CD14-positive monocyte (primary cell): ENCODE results near the gene ZNF384. TPM values are rescaled to one million over a fixed set of nuclear protein-coding genes. Genes with fewer than 3 reads are reported as not detected.

Source experiments
- DNase-seq, 3 donors: peaks; one replicate each; pipeline ENCODE4 v3.0.0-alpha.2; 2011 to 2022
- H2AFZ ChIP-seq: 2 replicates; pipeline ENCODE4 v1.6.0; 2012; ENCODE audit warnings: mild to moderate bottlenecking, low read depth, low read length, inconsistent platforms; ENCODE audit not compliant: insufficient read depth, poor library complexity, severe bottlenecking
- H3K27ac ChIP-seq, 2 donors: 1 replicate in 1 of 2; 2 replicates in 1 of 2; pipeline ENCODE4 v1.5.1; 2012 to 2013; ENCODE audit warnings: low read length in 2 of 2, control low read depth in 1 of 2, inconsistent platforms in 1 of 2, low read depth in 1 of 2, mild to moderate bottlenecking in 1 of 2
- H3K27me3 ChIP-seq, 2 donors: one replicate each; pipeline versions ENCODE4 v1.6.0 to v1.6.1; 2011 to 2013; ENCODE audit warnings: low read length in 2 of 2; ENCODE audit not compliant: control insufficient read depth in 2 of 2, insufficient read depth in 2 of 2
- H3K36me3 ChIP-seq, 2 donors: replicated peaks in 1 of 2; 1 replicate in 1 of 2; 2 replicates in 1 of 2; pipeline versions ENCODE4 v1.5.1 to v1.6.1; 2012 to 2013; ENCODE audit warnings: low read length in 2 of 2, control low read depth in 1 of 2, inconsistent platforms in 1 of 2, mild to moderate bottlenecking in 1 of 2; ENCODE audit not compliant: insufficient read depth in 2 of 2, control insufficient read depth in 1 of 2
- H3K4me1 ChIP-seq, 2 donors: 1 replicate in 1 of 2; 2 replicates in 1 of 2; pipeline versions ENCODE4 v1.5.1 to v1.6.1; 2012 to 2013; ENCODE audit warnings: low read length in 2 of 2, control low read depth in 1 of 2, inconsistent platforms in 1 of 2, mild to moderate bottlenecking in 1 of 2, moderate library complexity in 1 of 2; ENCODE audit not compliant: insufficient read depth in 2 of 2, control insufficient read depth in 1 of 2
- H3K4me2 ChIP-seq: replicated peaks from 2 replicates; pipeline ENCODE3; 2012; ENCODE audit warnings: low read length, moderate library complexity, mild to moderate bottlenecking; ENCODE audit not compliant: poor library complexity, severe bottlenecking; ENCODE audit errors: extremely low read depth
- H3K4me3 ChIP-seq, 3 experiments: fragments of 200-600 bp in 1 of 3; sonication (generic) in 1 of 3; replicated peaks in 1 of 3; 1 replicate in 2 of 3; 2 replicates in 1 of 3; pipeline ENCODE4 v1.5.1; 2011 to 2013; ENCODE audit warnings: low read length in 3 of 3, mild to moderate bottlenecking in 3 of 3, control low read depth in 2 of 3, low read depth in 2 of 3, inconsistent platforms in 1 of 3, moderate library complexity in 1 of 3
- H3K79me2 ChIP-seq: 2 replicates; pipeline ENCODE4 v1.6.0; 2012; ENCODE audit warnings: mild to moderate bottlenecking, control low read depth, inconsistent platforms, low read length, moderate library complexity; ENCODE audit not compliant: insufficient read depth
- H3K9ac ChIP-seq: 2 replicates; pipeline ENCODE4 v1.6.0; 2017; ENCODE audit warnings: low read length, mild to moderate bottlenecking; ENCODE audit not compliant: insufficient read depth, poor library complexity, severe bottlenecking
- H3K9me3 ChIP-seq, 2 donors: replicated peaks in 1 of 2; 1 replicate in 1 of 2; 2 replicates in 1 of 2; pipeline versions ENCODE4 v1.5.1 to v1.6.1; 2012 to 2013; ENCODE audit warnings: low read length in 2 of 2, control low read depth in 1 of 2; ENCODE audit not compliant: control insufficient read depth in 1 of 2, insufficient read depth in 1 of 2
- H4K20me1 ChIP-seq: 2 replicates; pipeline ENCODE4 v1.6.0; 2012; ENCODE audit warnings: mild to moderate bottlenecking, low read length, control low read depth, moderate library complexity; ENCODE audit not compliant: insufficient read depth
- H3K27ac Mint-ChIP-seq, 7 donors: one replicate each; pipeline ENCODE4 v1.8.0; 2020; ENCODE audit warnings: mild to moderate bottlenecking in 7 of 7, mixed read lengths in 7 of 7, moderate library complexity in 6 of 7, inconsistent platforms in 2 of 7
- H3K27me3 Mint-ChIP-seq, 3 donors: one replicate each; pipeline ENCODE4 v1.8.0; 2021 to 2022; ENCODE audit warnings: low read depth in 3 of 3, mild to moderate bottlenecking in 3 of 3, mixed read lengths in 3 of 3, moderate library complexity in 3 of 3, inconsistent platforms in 1 of 3
- H3K36me3 Mint-ChIP-seq, 2 donors: one replicate each; pipeline ENCODE4 v1.8.0; 2020; ENCODE audit warnings: mixed read lengths in 2 of 2, inconsistent platforms in 1 of 2, mild to moderate bottlenecking in 1 of 2
- H3K4me1 Mint-ChIP-seq: one replicate; pipeline ENCODE4 v1.8.0; 2020; ENCODE audit warnings: mild to moderate bottlenecking, mixed read lengths
- H3K4me3 Mint-ChIP-seq, 2 donors: one replicate each; pipeline ENCODE4 v1.8.0; 2020; ENCODE audit warnings: mild to moderate bottlenecking in 2 of 2, mixed read lengths in 2 of 2, moderate library complexity in 1 of 2
- H3K9me3 Mint-ChIP-seq, 7 donors: one replicate each; pipeline ENCODE4 v1.8.0; 2020 to 2022; ENCODE audit warnings: mixed read lengths in 7 of 7, mild to moderate bottlenecking in 6 of 7, moderate library complexity in 6 of 7, inconsistent platforms in 2 of 7
- CTCF ChIP-seq: fragments of 200-600 bp; IDR thresholded peaks from one replicate; pipeline ENCODE4 v1.8.0; 2022; ENCODE audit warnings: antibody characterized with exemption, mild to moderate bottlenecking
- WGBS: methylation state at CpG from one replicate; pipeline ENCODE4 v1.1.5; 2013; ENCODE audit warnings: missing lambda C conversion rate; ENCODE audit not compliant: insufficient coverage; 5-methylcytosine and 5-hydroxymethylcytosine counted together
- intact Hi-C, 2 donors: fragments of 100-400 bp; cut with micrococcal nuclease; formaldehyde crosslinking; loops; one replicate each; pipeline versions ENCODE4 v1.15.0 to v1.15.1; 2023
- polyA plus RNA-seq, 3 donors: library from polyadenylated mRNA; depleted of rRNA in 1 of 3; unstranded in 2 of 3; stranded (reverse) in 1 of 3; fragments of 300-500 nt in 2 of 3; fragments of >200 nt in 1 of 3; fragmentation: Illumina TruSeq in 2 of 3; gene quantifications; 1 replicate in 2 of 3; 2 replicates in 1 of 3; pipeline ENCODE4 v1.2.3, GENCODE V29; 2012 to 2021

The ZNF384 gene
- polyA plus RNA-seq, 3 donors: 9.6 to 87.0 (median 10.9) TPM

GRCh38 chr12:6672143-6672542 is 17.0 kb downstream of the ZNF384 start:
- H3K4me1 Mint-ChIP-seq: no peaks in the 10 kb centered on the region
- H3K36me3 Mint-ChIP-seq: peaks cover 91 to 94% of the 10 kb centered on the region in 2 donors
- Histone ChIP-seq H3K4me1 (no peaks in the 10 kb centered on the region), H3K27ac (no peak overlapping the region), H3K9me3 (no peaks in the 10 kb centered on the region), H3K27me3 (no peaks in the 10 kb centered on the region), H3K9ac (no peak overlapping the region), H3K4me2 (no peak overlapping the region), H4K20me1 (peaks cover 22% of the 10 kb centered on the region), H3K4me3 (no peak overlapping the region), H3K36me3 (peaks cover 98 to 100% of the 10 kb centered on the region in 2 donors), H2AFZ (no peak overlapping the region), H3K79me2 (peaks cover 9% of the 10 kb centered on the region)
- peaks cover 0 to 1% (median 0%) of the 10 kb centered on the region in 3 donors for H3K27me3 Mint-ChIP-seq
- 92% methylated on average over 11 of the region's 18 CpGs for WGBS
- H3K9me3 Mint-ChIP-seq: no peaks in the 10 kb centered on the region
- no peak for TF ChIP-seq CTCF
- no peak overlapping the region for H3K4me3 Mint-ChIP-seq
- intact Hi-C loops: no loop called here
- DNase-seq: no peak
- no peak overlapping the region for H3K27ac Mint-ChIP-seq

DNA sequence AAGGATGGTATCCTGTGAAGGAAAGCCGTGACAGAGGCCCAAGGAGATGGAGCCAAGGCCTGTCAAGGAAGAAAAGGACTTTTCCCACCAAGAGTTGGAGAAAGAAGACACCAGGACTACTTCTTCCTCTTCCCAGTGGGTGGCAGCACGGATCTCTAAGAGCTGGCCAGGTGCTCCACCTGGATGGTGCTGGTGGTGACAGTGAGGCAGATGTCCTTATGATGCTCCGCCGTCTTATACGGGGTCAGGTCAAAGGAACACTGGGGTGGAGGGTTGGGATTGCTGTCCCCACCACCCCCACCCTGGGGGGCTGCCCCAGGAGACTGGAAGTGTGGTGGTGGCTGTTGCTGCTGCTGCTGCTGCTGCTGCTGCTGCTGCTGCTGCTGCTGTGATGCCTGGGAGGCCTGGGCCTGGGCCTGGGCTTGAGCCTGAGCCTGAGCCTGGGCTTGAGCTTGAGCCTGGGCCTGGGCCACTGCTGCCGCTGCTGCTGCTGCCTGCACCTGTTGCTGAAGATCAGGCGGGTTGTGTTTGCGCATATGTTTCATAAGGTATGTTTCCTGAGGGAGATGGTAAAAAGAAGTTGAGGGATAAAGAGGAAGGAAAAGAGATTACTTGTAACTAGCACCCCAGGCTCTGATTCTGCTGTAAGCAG is 21.5 kb downstream of the ZNF384 start:
- no peak overlapping the region for H3K4me3 ChIP-seq
- no peak overlapping the region for H3K4me2 ChIP-seq
- no peaks in the 10 kb centered on the region for H4K20me1 ChIP-seq
- peaks cover 8% of the 10 kb centered on the region for H3K79me2 ChIP-seq
- Mint-ChIP-seq H3K27me3 (peaks cover 0 to 1% (median 0%) of the 10 kb centered on the region in 3 donors), H3K4me1 (peaks cover 23% of the 10 kb centered on the region), H3K36me3 (peaks cover 67 to 71% of the 10 kb centered on the region in 2 donors), H3K9me3 (no peaks in the 10 kb centered on the region), H3K4me3 (no peak overlapping the region), H3K27ac (peak overlapping the region in 1 of 7 donors; percentile 80)
- H2AFZ ChIP-seq: no peak overlapping the region
- H3K4me1 ChIP-seq: peaks cover 9 to 26% of the 10 kb centered on the region in 2 donors
- peaks cover 63 to 68% of the 10 kb centered on the region in 2 donors for H3K36me3 ChIP-seq
- no peak for DNase-seq
- no peaks in the 10 kb centered on the region for H3K27me3 ChIP-seq
- no peak overlapping the region for H3K9ac ChIP-seq
- no peak overlapping the region for H3K27ac ChIP-seq
- intact Hi-C loops: loop anchor here in 1 of 2 donors (10.0 kb wide), 1 partner anchor 57 kb away; the partner anchor contains the start of gene COPS7A
- TF ChIP-seq CTCF: no peak
- no peaks in the 10 kb centered on the region for H3K9me3 ChIP-seq
- 74% methylated on average over 3 of the region's 8 CpGs for WGBS
